Measurements from ENCODE around the gene SRCIN1.
"Not testable (repeated sequence)": the region's sequence is repeated elsewhere in the genome, so short reads cannot be mapped to it uniquely, and the experiment has no call there.

SRCIN1 gene

DNA sequence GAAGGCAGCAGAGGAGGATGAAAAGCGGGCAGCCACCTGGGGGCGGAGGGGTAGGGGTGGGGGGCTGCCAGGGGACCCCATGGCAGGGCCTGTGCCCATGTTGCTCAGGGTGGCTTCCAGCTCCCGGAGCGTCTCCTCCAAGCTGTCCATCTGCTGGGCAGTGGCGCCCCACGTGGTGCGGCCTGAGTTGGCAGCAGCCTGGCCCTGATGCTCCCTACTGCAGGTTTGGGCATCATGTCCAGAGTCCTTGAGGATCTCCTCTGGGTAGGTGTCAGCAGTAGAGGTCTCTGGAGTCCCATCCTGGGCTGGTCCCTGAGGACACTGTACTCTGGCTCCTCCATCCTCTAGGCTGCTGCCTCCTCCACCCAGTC is 60.9 kb downstream of the SRCIN1 start:
- DNase-seq (ENCODE audit: low read depth) = no peak

DNA sequence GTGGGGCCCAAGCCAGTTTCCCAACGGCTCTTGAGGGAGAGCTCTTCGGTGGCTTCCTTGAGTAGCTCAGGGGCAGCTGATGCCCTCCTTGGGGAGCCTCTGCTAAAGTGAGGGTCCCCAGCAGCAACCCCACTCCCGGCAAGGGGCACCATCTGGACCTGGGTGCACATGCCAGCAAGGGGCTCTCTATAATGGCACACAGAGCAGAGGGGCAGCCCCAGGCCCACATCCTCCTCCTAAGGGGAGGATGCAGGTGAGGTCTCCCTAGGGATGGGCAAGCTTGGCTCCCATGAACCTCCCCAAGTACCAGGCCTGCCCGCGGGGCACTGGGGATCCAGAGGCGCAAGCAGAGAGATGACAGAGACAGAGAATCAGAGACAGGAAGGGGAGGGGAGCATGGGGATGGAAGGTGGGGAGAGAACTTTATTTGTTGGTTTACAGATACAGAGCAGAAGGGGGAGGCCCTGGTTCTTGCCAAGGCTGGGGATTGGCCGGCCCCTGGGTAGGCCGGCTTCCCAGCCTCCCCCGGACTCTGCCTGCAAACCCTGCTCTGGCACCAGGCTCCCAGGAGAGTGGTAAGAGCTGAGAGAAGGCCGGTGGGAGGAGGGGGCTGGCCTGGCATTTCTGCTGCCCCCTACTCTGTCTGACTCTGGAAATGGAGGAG is 61.4 kb downstream of the SRCIN1 start:
- DNase-seq (ENCODE audit: low read depth) = no peak

GRCh38 chr17:38543403-38544174 is 62.2 kb downstream of the SRCIN1 start:
- no peak for DNase-seq (ENCODE audit: low read depth)

DNA sequence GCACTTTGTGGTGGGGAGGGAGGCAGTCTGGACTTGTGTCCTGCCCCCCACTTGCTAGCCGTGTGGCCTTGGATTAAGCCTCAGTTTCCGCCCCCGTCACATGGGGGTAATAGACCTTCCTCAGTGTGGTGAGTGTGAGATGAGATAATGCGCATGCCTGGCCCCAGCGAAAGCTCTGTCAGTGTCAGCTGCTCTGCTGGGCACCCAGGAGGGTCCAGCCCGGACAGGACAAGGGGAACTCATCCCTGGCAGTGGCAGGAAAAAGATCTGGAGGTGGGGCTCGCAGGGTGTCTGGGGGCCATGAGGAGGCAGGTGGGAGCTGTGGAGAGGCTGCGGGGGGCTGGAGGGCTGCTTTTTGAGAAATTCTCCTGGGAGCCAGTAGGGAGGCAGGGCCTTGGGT is 63.5 kb downstream of the SRCIN1 start:
- no peak for DNase-seq (ENCODE audit: low read depth)

DNA sequence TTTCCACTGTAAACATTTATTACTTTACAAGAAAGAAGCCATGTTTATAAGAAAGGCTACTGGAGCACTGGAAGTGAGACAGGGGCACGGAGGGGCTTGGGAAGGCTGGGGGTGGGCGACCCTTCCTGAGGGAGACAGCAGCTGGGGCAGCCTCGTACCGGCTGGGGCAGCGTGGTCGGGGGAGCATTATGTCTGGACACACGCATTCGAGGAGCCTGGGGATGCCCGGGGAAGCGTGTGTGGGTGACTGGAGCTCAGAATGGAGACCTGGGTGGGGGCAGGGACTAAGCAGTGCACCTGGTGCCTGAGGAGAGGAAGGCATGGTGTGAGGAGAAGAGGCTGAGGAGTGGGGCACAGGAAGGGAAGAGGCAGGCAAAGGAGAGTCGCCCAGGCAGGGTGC is 64.5 kb downstream of the SRCIN1 start:
- no peak for DNase-seq (ENCODE audit: low read depth)

DNA sequence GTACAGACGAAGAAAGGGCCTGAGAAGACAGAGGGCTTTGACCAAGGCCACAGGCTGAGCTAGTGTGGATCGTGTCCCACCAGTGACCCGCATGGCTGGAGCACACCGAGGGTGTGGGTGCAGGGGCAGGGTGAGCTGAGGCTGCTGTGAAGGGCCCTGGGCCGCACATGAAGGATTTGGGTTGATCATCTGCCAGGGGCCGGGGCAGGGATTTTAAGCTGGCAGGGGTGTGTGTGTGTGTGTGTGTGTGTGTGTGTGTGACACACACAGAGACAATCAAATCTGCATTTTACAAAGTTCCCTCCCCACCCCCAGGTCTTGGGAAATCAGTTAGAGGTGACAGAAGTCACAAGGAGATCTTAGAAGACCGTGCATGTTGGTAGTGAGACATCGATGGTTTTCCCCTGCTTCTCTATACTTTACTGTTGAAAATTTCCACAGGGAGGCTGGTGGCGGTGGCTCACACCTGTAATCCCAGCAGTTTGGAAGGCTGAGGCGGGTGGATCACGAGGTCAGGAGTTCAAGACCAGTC is 65.2 kb downstream of the SRCIN1 start:
- no peak for DNase-seq (ENCODE audit: low read depth)

DNA sequence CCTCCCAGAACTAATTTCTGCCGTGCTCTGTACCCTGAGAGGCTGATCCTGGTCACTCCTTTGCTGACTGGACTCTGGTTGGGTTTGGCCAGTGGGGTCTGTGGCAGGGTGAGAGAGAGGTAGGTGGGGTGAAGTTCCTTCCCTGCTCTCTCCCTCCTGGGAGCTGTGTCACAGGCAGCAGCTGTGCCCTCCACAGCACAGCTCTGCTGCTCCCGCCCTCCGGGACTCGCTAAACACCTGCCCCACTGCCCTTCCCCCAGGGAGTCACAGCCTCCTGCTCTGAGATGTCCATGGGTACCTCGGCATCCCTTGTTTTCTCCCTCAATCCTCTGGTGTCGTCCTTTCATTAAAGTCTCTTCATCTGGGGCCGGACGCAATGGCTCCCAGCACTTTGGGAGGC is 66.4 kb downstream of the SRCIN1 start:
- no peak for DNase-seq (ENCODE audit: low read depth)

DNA sequence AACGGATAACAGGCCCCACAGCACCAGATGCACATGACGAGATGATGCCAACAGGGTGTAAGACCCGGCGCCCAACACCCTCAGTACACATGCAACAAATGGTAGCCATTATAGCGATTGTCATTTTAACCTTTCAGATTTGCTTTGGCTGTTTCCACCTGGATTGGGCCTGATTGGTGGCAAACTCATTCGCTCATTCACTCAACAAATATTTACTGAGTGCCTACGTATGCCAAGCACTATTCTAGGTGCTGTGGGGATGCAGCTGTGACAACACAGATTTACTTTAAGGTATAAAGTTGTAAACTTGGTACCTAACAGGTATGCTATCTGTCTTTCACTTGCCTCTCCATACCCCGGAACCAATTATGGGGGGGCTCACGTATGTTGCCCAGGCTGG is 66.8 kb downstream of the SRCIN1 start:
- DNase-seq (ENCODE audit: low read depth) = no peak

- DNase-seq (ENCODE audit: low read depth) = no peak
These were observed 69.1 kb downstream of the SRCIN1 start for GRCh38 chr17:38536661-38537060.

GRCh38 chr17:38535886-38536285 is 69.9 kb downstream of the SRCIN1 start:
- no peak for DNase-seq (ENCODE audit: low read depth)

- DNase-seq (ENCODE audit: low read depth) = no peak
These were observed 71.3 kb downstream of the SRCIN1 start for GRCh38 chr17:38534498-38534885.

DNA sequence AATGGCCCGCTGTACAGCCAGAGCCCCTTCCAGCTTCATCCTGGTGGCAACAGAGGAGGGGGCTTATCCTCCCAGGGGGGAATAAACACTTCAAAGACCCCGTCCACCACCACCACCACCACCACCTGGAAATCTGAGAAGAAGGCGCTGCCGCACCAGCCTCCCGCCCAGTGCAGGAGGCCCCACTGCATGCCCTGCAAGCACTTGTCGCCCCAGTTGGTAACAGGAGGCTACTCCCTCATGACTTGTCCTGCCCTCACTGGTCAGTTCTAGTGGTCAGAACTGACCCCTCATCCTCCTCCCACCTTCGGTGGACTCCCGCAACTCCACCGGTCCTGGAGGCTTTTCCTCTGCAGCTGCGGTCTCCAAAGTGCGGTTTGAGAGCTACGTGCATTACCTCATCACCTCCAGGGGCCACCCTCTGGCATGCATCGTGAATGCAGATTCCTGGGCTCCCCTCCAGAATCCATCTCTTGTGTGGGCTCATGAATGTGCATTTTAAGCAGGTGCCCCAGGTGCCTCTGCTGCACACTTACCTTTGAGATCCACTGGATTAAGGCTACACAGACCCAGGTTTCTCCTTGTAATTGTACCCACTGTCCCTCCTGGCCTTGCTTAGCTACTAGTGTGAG is 71.8 kb downstream of the SRCIN1 start:
- DNase-seq (ENCODE audit: low read depth) = no peak

- no peak for DNase-seq (ENCODE audit: low read depth)
These were observed 72.5 kb downstream of the SRCIN1 start for GRCh38 chr17:38533241-38533640.

GRCh38 chr17:38532451-38532850 is 73.3 kb downstream of the SRCIN1 start:
- no peak for DNase-seq (ENCODE audit: low read depth)

DNA sequence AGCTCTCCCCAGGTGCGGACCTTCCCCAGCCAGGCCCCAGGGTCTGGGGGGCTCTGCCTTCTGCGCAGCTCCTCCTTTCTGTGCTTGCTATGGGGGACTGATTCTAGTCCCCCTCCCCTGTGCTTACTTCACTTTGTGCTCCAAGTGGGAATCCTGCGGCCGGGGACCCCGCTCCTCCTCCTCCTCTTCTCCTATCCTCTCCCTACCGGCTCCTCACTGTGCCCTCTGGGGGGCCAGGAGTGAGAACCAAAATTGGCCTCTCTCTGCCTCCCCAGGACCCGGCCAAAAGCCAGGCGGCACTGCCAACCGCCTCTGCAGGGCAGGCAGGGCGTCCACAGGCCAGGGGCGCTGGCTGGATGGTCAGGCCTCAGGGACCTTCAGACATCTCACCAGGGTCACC is 74.0 kb downstream of the SRCIN1 start:
- DNase-seq (ENCODE audit: low read depth) = not testable (repeated sequence)

DNA sequence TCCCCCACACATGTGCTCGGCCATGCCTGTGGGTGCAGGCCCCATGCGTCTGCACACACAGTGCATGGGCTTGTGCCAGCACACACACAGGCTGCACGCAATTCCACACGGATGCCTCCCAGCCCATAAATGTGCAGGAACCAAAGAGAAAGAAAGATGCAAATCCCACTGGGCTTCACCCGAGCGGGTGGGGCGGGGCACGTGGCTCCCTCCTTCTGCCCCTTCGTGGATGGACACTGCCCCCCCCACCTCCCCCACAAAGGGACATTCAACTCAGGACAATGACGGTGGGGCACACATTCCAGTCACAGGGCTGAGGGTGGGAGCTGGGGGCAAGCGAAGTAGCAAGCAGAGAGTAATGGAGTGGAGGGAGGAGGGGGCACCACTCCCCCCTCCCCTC is 74.9 kb downstream of the SRCIN1 start:
- DNase-seq (ENCODE audit: low read depth) = not testable (repeated sequence)

- not testable (repeated sequence) for DNase-seq (ENCODE audit: low read depth)
These were observed 77.6 kb downstream of the SRCIN1 start for GRCh38 chr17:38528141-38528540.

- not testable (repeated sequence) for DNase-seq (ENCODE audit: low read depth)
These were observed 79.2 kb downstream of the SRCIN1 start for GRCh38 chr17:38526526-38526925.

DNA sequence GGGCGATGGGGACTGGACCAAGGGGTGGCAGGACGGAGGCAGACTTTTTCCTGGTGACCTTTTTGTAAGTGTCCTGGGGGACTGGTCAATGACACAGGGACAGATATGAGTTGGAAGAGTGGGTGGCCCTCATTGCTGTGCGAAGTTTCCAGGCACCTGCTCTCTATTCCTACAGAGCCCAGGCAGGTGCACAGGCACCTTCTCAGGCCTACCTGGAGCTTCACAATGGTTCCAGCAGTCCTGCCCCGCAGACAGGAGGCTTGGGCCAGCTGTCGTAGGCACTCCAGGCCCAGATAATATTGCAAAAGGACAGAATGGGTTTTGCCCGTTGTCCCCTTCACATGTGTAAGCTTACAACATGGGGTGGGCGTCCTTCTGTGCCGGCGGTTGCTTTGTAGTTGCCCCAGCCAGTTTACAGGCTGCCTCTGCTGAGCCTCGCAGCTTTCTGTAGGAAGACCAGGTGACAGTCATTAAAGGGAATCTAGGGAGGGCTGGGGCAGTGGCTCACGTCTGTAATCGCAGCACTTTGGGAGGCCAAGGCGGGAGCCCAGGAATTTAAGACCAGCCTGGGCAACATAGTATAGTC is 93.2 kb downstream of the SRCIN1 start:
- DNase-seq (ENCODE audit: low read depth) = no peak

DNA sequence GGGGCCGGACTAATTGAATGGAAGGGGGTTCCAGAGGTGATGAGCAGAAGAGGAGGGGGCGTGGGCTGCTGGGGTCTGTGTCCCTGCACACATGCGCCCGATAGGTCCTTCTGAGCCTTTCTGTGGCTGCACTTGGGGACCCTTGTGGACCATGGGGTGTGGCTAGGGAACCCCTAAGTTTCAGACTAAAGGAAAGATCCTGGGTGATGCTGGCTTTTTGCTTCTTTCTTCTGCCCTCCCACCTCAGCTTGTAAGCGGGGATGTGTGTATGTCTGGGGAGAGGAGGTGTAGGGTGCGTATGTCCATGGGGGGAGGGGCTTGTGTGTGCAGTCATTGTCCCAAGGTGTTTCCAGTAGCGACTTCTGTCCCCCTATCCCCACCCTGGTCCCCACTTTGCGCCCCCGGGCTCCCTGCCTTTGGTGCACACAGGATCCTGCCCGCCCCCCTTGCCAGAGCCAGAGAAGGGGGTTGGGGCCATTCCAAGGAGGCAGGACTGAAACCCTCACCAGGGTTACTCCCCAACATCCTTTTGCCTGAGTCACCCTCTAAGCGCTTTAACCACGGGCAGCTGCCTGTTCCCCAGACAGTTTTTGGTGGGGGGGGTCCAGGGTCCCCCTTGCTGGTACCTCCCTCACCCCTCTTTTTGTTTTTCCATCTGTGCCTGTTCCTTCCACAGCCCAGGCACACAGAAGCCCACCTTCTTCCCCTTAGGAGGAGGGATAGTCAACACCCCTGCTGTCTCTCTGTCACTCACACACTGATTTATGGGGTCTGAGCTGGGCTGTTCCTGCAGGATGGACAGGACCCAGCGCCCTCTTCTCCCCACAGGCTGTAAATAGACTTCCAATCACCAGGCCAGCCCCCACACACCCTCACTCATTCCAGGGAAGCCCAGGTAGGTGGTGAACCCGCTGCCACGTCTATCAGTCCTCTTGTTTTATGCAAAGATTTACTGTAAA is 94.3 kb downstream of the SRCIN1 start:
- no peak for DNase-seq (ENCODE audit: low read depth)

GRCh38 chr17:38510421-38511149 is 95.2 kb downstream of the SRCIN1 start:
- DNase-seq (ENCODE audit: low read depth) = no peak

Data from HS-27A (cell line).